HG03159 (cell line): Measurements from ENCODE around the gene KLB.
"Not testable (repeated sequence)": the region's sequence is repeated elsewhere in the genome, so short reads cannot be mapped to it uniquely, and the experiment has no call there.

Experiments
- ATAC-seq: cut with Tn5 transposase; IDR thresholded peaks from one replicate; pipeline ENCODE4 v1.9.1; 2021; ENCODE audit warnings: mild to moderate bottlenecking, moderate library complexity; ENCODE audit not compliant: unreplicated experiment

The KLB gene

DNA sequence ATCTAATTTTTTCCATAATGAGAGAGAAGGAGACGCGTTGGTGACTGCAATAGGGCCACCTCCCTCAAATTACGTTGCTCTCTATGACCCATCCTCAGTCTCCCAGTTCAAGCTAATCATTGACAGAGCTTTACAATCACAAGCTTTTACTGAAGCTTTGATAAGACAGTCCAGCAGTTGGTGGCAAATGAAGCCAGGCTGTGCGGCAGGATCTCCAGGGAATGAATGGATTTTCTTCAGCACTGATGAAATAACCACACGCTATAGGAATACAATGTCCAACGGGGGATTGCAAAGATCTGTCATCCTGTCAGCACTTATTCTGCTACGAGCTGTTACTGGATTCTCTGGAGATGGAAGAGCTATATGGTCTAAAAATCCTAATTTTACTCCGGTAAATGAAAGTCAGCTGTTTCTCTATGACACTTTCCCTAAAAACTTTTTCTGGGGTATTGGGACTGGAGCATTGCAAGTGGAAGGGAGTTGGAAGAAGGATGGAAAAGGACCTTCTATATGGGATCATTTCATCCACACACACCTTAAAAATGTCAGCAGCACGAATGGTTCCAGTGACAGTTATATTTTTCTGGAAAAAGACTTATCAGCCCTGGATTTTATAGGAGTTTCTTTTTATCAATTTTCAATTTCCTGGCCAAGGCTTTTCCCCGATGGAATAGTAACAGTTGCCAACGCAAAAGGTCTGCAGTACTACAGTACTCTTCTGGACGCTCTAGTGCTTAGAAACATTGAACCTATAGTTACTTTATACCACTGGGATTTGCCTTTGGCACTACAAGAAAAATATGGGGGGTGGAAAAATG, at the start of gene KLB:
Gene KLB, plus strand, starts transcription at position 168 of the 821 bp plus-strand sequence. Its CDS starts 20 bp downstream, at position 188.
- no peak for ATAC-seq

DNA sequence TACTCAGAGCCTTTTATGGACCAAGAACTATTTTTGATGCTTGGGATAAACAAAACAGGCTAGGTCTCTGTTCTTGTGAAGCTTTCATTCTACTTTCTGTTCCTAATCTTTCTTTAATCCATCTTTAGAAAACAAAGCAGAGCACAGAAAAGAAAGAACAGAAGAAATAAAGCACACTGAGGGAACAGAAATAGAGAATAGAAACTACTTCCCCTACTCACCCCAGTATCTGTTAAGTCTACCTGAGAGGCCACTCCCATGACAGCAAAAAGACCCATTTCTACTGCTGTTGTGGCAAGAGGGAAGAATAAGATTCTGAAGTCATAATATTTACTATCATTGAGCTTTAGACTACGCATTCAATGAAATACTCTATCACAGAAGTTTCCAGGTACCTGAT, 49.7 kb upstream of the KLB start:
- ATAC-seq = peak; percentile 34

DNA sequence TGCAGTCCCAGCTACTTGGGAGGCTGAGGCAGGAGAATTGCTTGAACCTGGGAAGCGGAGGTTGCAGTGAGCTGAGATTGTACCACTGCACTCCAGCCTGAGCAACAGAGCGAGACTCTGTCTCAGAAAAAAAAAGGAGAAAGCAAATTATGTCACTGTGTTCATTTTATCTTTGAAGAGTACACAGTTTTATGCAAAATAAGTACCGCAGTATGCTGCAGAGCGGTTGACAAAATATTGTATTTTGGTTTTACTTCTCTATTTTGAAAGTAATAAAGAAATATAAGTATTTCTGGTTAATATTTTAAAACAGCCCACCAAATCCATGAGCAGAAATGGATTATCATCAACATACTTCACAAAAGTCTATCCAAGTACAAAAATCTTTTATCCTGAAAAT, 46.1 kb upstream of the KLB start:
- ATAC-seq = peak; percentile 48

- no peak for ATAC-seq
Measured at GRCh38 chr4:39362827-39363226, 43.9 kb upstream of the KLB start.

DNA sequence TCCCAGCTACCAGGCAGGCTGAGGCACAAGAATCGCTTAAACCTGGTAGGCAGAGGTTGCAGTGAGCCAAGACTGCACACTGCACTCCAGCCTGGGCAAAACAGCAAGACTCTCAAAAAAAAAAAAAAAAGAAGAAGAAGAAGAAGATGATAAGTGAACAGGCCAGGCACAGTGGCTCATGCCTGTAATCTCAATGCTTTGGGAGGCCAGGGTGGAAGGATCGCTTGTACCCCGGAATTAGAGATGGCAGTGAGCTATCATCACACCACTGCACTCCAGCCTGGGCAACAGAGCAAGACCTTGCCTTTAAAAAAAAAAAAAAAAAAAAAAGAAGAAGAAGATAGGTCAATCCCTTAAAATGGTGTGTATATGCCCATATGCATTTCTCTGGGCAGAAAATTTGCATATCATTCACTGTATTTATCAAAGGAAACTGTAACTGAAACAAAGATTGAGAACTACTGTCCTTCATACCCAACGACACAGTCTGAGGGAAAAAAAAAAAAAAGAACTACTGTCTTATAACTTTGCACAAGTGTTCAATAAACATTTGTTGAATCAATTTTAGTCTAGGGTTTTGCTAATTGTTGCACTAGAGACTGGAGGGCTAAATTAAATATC, 42.8 kb upstream of the KLB start:
- ATAC-seq = no peak

DNA sequence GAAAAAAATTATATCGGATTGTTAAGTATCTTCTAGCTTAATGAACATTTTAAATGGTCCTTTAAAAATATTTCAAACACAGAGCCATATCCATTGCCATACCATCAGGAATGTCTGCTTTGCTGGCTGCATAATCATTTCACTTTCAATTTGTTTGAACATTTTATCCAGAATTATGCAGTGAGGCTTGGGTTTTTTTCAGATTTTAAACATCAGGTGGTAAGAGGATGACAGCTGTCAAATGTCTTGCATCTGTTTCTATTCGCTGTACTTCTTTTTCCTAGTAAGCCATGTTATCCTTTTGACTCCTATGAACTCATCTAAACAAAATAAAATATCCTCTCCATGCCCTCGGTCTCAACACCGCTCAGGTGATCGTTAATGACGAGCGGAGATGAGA, 41.4 kb upstream of the KLB start:
- no peak for ATAC-seq

DNA sequence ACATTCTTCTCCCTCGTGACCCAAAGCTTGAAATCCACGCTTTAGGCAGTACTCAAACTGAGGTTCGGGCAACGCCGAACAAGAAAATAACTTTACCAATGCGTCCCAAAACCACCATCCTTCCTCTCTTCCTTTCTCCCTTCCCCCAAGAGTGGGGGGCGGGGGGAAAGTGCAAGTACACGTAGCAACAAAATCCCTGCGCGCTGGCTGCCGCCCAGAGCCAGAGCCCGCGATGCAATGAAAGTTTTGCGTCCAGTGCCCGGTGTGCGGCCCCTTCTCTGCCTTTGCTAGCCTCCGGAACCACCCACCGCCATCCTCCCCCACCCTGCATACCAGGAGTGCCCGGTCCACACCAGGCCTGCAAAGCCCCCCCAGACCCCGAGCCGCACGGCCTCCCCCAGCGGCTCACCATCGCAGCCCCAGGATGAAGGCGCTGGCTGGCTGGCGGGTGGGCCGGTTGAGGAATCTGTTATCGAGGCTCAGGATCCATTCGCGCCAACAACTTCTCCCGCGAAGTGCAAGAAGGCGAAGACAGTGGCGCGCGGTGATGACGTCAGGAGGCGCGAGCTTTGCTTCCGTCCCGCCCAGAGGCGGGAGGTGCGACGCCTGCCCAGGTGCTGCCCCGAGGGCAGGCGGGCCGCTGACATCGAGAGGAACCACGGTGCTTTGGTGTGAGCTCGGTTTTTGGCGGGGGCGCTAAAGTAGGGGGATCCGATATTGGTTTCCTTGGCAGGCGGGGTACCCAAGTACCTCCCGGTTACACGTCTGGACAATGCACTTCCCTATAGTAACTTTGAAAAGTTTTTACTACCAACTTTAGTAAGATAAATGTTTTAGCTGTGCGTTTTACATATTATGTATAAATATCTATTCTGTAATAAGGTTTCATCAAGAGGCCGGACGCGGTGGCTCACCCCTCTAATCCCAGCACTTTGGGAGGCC, 40.6 kb upstream of the KLB start, which contains the start of gene RFC1:
Gene RFC1, minus strand, starts transcription at position 533 of the 942 bp plus-strand sequence. Its CDS starts 121 bp downstream, at position 412.
- peak; percentile 85 for ATAC-seq

GRCh38 chr4:39367166-39367565, 39.6 kb upstream of the KLB start:
- no peak for ATAC-seq

GRCh38 chr4:39369301-39369700, 37.4 kb upstream of the KLB start:
- no peak for ATAC-seq

DNA sequence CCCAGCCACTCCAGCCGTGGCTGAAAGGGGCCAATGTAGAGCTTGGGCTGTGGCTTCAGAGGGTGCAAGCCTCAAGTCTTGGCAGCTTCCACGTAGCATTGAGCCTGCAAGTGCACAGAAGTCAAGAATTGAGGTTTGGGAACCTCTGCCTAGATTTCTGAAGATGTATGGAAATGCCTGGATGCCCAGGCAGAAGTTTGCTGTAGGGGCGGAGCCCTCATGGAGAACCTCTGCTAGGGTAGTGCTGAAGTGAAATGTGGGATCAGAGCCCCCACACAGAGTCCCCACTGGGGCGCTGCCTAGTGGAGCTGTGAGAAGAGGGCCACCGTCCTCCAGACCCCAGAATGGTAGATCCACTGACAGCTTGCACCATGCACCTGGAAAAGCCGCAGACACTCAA, 35.5 kb upstream of the KLB start:
- ATAC-seq = not testable (repeated sequence)

- ATAC-seq = no peak
Measured at GRCh38 chr4:39375478-39375877, 31.3 kb upstream of the KLB start.

DNA sequence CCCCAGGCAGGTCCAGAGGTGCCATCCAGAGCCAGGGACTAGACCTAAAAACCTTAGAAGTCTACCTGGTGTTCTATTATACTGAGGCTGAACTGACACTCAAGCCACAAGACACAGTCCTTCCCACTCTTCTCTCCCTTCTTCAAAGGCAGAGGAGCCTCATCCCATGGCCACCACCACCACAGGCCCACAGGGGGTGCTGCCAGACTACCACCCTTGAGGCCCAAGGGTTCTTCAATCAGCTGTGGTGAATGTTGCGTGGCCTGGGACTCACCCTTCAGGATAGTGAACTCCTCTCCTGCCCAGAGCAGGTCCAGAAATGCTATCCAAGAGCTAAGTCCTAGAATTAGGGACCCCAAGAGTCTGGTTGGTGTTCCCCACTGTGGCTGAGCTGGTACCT, 23.0 kb upstream of the KLB start:
- no peak for ATAC-seq

- no peak for ATAC-seq
Measured at GRCh38 chr4:39384563-39384962, 22.2 kb upstream of the KLB start.

- no peak for ATAC-seq
Measured at GRCh38 chr4:39390603-39391002, 16.1 kb upstream of the KLB start.

DNA sequence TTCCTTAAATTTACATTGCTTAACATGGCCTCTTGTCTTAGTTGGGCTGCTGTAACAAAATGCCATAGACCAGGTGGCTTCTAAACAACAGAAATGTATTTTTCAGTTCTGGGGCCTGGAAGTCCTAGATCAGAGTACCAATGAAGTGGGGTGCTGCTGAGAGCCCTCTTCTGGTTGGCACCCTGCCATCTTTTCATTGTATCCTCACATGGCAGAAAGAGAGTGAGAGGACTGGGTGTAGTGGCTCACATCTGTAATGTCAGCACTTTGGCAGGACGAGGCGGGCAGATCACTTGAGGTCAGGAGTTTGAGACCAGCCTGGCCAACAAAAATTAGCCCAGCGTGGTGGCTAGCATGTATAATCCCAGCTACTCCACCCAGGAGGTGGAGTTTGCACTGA, 12.0 kb upstream of the KLB start:
- ATAC-seq = no peak

- ATAC-seq = not testable (repeated sequence)
Measured at GRCh38 chr4:39401640-39402039, 5.1 kb upstream of the KLB start.

GRCh38 chr4:39407584-39407885, 805 bp downstream of the KLB start:
- ATAC-seq = no peak

DNA sequence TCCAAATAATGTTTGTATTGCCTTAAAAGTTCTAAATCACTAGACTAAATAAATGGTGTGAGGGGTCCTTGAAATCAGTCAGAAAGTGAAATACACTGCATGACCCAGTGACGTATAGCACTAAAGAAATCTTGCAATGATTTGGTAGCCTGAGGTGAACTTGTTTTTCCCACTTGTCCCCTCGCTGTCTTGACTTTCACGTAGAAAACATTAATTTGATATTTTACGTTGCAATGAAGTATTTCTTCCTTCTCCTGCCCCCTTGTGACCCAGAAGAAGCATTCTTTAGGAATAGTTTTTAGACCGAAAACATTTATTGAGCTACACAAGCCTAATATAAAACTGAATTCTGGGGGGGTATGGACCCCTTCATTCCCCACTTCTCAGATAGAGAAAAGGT, 3.7 kb downstream of the KLB start:
- ATAC-seq = no peak

DNA sequence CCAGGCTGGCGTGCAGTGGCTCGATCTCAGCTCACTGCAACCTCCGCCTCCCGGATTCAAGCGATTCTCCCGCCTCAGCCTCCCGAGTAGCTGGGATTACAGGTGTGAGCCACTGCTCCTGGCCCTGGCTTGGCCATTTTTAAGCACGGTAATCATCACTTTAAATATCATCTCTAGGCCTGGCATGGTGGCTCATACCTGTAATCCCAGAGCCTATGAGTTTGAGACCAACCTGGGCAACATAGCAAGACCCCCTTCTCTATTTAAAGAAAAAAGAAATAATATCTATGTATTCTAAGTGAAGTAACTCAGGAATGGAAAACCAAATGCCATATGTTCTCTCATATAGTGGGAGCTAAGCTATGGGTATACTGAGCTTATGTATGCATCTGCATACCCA, 4.8 kb downstream of the KLB start:
- not testable (repeated sequence) for ATAC-seq

DNA sequence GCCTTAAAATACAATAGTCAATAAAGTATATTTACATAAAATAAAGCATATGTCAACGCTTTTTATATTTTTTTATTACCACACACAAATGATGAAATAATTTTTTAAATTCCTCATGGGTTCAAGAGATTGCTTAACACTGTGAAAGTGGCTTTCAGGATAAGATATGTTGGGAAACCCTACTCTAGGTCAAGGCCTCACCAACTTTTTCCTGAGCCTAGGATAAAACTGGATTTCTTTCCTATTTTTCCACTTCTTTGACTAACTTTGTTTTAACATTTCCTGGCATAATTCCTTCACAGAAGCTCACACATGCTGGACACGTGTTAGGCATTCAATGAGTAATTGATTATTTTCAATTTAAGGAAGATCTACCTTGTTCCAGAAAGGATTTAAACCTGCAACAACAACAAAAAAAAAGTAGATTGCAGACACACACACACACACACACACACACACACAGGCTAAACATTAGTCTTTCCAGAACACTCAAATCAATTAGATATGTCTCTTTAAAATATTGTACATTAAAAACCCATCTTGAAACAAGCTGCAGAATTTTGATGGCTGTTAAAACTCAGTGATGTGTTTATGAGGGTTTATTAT, 9.1 kb downstream of the KLB start:
- no peak for ATAC-seq

GRCh38 chr4:39422247-39422646, 15.5 kb downstream of the KLB start:
- no peak for ATAC-seq
